ENCODE results near the gene TMEM139. TPM values are rescaled to one million over a fixed set of nuclear protein-coding genes. Genes with fewer than 3 reads are reported as not detected.

Gene TMEM139
- polyA plus RNA-seq, 3 donors: 0.55 TPM; not detected in 2

DNA sequence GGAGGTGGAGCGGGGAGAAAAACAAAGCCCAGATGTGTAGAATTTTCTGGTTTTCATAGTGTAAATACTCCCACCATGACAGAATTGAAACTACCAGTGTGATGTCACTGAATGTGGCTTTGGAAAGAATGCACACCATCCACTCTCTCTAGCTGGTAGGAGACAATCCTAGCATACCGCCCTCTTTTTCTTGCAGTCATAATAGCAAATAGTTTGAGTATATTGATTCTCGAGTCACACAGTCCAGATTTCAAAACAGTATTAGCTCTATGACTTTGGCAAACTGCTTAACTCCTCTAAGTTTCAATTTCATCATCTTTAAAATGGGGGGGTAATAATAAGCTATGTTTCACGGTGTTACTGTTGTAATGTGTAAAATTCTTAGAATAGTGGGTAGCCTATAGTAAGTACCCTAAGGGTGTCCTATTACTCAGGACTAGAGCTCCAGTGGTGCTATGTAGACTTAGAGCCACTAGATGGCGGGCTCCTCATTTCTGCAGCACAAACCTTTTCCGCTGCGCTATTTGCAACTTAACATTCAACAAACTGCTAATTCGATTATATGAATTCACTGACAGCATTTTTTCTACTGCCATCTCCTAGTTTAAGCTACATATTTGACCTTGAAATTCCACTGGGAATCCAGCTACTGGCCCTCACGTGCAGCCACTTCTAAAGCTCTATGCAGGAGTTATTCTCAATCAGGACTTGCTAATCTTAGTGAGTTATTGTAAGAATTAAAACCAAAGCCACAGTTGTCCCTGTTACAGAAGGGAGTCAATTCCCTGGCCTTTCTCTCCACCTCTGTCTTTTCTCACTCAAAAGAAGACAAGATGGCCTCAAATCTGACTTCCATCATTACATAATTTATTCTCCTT lies 44.2 kb upstream of the TMEM139 start:
- Histone ChIP-seq H3K9me3 (replicated peaks in 1 of 2; ENCODE audit: control insufficient read depth in 1 of 2, insufficient read depth in 1 of 2, low read length in 2 of 2) (peaks cover 0 to 6% of the 10 kb centered on the region in 2 donors), H3K79me2 (ENCODE audit: insufficient read depth, low read length) (no peaks in the 10 kb centered on the region), H4K20me1 (ENCODE audit: insufficient read depth, low read length) (no peaks in the 10 kb centered on the region), H3K27ac (ENCODE audit: low read depth in 1 of 2, low read length in 2 of 2) (peak overlapping the region; percentile 59 to 90), H3K4me3 (replicated peaks in 1 of 3; ENCODE audit: low read depth in 2 of 3, low read length in 3 of 3) (peak overlapping the region; percentile 12 to 70 (median 37)), H3K4me2 (replicated peaks; ENCODE audit: extremely low read depth, low read length, poor library complexity, severe bottlenecking) (peak overlapping the region; percentile 76), H3K4me1 (ENCODE audit: control insufficient read depth in 1 of 2, insufficient read depth in 2 of 2, low read length in 2 of 2) (peaks cover 74 to 90% of the 10 kb centered on the region in 2 donors), H3K9ac (ENCODE audit: insufficient read depth, low read length, poor library complexity, severe bottlenecking) (peak overlapping the region; percentile 51), H3K36me3 (replicated peaks in 1 of 2; ENCODE audit: control insufficient read depth in 1 of 2, insufficient read depth in 2 of 2, low read length in 2 of 2) (no peaks in the 10 kb centered on the region), H3K27me3 (ENCODE audit: control insufficient read depth in 2 of 2, insufficient read depth in 2 of 2, low read length in 2 of 2) (no peaks in the 10 kb centered on the region), H2AFZ (ENCODE audit: insufficient read depth, low read depth, low read length, poor library complexity, severe bottlenecking) (peak overlapping the region; percentile 12)
- peak; percentile 61 to 81 (median 79) for DNase-seq
- WGBS (ENCODE audit: insufficient coverage): 0% methylated on average over 4 of the region's 9 CpGs
- H3K4me3 Mint-ChIP-seq: peak overlapping the region; percentile 48 to 76
- H3K27me3 Mint-ChIP-seq (ENCODE audit: low read depth in 3 of 3): peaks cover 0 to 3% (median 0%) of the 10 kb centered on the region in 3 donors
- intact Hi-C loops (cut with micrococcal nuclease): loop anchor here in 1 of 2 donors (5.0 to 10.0 kb wide), 3 partner anchors 47 to 174 kb away; partner anchors contain the start of genes CASP2 and ZYX
- peaks cover 0 to 20% (median 11%) of the 10 kb centered on the region in 7 donors for H3K9me3 Mint-ChIP-seq
- H3K27ac Mint-ChIP-seq: peak overlapping the region; percentile 92 to 97 (median 95)
- TF ChIP-seq, protein P1, sequence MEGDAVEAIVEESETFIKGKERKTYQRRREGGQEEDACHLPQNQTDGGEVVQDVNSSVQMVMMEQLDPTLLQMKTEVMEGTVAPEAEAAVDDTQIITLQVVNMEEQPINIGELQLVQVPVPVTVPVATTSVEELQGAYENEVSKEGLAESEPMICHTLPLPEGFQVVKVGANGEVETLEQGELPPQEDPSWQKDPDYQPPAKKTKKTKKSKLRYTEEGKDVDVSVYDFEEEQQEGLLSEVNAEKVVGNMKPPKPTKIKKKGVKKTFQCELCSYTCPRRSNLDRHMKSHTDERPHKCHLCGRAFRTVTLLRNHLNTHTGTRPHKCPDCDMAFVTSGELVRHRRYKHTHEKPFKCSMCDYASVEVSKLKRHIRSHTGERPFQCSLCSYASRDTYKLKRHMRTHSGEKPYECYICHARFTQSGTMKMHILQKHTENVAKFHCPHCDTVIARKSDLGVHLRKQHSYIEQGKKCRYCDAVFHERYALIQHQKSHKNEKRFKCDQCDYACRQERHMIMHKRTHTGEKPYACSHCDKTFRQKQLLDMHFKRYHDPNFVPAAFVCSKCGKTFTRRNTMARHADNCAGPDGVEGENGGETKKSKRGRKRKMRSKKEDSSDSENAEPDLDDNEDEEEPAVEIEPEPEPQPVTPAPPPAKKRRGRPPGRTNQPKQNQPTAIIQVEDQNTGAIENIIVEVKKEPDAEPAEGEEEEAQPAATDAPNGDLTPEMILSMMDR (IDR thresholded peaks at IDR 0.05): peak; percentile 97
- H3K36me3 Mint-ChIP-seq: peaks cover 6 to 17% of the 10 kb centered on the region in 2 donors
- peaks cover 86% of the 10 kb centered on the region for H3K4me1 Mint-ChIP-seq

DNA sequence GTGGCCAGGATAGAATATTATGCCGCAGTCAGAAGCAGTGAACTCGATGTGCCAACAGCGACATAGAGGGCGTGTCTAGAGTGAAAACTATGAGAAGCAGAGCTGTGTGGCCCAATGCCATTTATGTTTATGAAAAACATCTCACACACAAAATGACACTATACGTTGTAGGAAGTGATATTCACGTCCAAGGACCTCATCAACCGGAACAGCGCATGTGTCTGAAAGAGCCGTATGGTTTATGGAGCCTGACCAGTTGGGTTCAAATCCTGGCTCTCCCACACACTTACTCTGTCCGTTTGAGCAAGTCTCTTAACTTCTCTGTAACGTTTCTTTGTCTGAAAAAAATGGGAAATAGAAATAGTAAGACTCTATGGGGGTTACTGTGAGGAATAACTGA lies 42.5 kb upstream of the TMEM139 start:
- Histone ChIP-seq H3K36me3 (replicated peaks in 1 of 2; ENCODE audit: control insufficient read depth in 1 of 2, insufficient read depth in 2 of 2, low read length in 2 of 2) (no peaks in the 10 kb centered on the region), H3K9ac (ENCODE audit: insufficient read depth, low read length, poor library complexity, severe bottlenecking) (no peak overlapping the region), H3K27me3 (ENCODE audit: control insufficient read depth in 2 of 2, insufficient read depth in 2 of 2, low read length in 2 of 2) (no peaks in the 10 kb centered on the region), H4K20me1 (ENCODE audit: insufficient read depth, low read length) (no peaks in the 10 kb centered on the region), H3K27ac (ENCODE audit: low read depth in 1 of 2, low read length in 2 of 2) (peak overlapping the region in 1 of 2 donors; percentile 20), H3K4me1 (ENCODE audit: control insufficient read depth in 1 of 2, insufficient read depth in 2 of 2, low read length in 2 of 2) (peaks cover 76 to 95% of the 10 kb centered on the region in 2 donors), H2AFZ (ENCODE audit: insufficient read depth, low read depth, low read length, poor library complexity, severe bottlenecking) (peak overlapping the region; percentile 22), H3K9me3 (replicated peaks in 1 of 2; ENCODE audit: control insufficient read depth in 1 of 2, insufficient read depth in 1 of 2, low read length in 2 of 2) (no peaks in the 10 kb centered on the region), H3K4me2 (replicated peaks; ENCODE audit: extremely low read depth, low read length, poor library complexity, severe bottlenecking) (no peak overlapping the region), H3K4me3 (replicated peaks in 1 of 3; ENCODE audit: low read depth in 2 of 3, low read length in 3 of 3) (no peak overlapping the region), H3K79me2 (ENCODE audit: insufficient read depth, low read length) (no peaks in the 10 kb centered on the region)
- DNase-seq: no peak
- Mint-ChIP-seq H3K36me3 (peaks cover 1 to 7% of the 10 kb centered on the region in 2 donors), H3K4me3 (no peak overlapping the region), H3K27me3 (ENCODE audit: low read depth in 3 of 3) (peaks cover 0 to 3% (median 0%) of the 10 kb centered on the region in 3 donors), H3K9me3 (peaks cover 0 to 6% (median under 1%) of the 10 kb centered on the region in 7 donors), H3K27ac (peak overlapping the region in 5 of 7 donors; percentile 37 to 85 (median 66)), H3K4me1 (peaks cover 83% of the 10 kb centered on the region)
- intact Hi-C loops (cut with micrococcal nuclease): loop anchor here in 1 of 2 donors (5.0 to 10.0 kb wide), 3 partner anchors 45 to 172 kb away; partner anchors contain the start of genes CASP2 and ZYX
- WGBS (ENCODE audit: insufficient coverage): no CpG with 5 or more reads among the region's 11 CpGs
- TF ChIP-seq, protein P1 (IDR thresholded peaks at IDR 0.05): no peak
